HCT116 (cell line): ENCODE measurements around the gene TENM4. TPM values are rescaled to one million over a fixed set of nuclear protein-coding genes. Genes with fewer than 3 reads are reported as not detected.

Experiments used
- ATAC-seq: fragments of 200-7000 bp; cut with Tn5 transposase; 2 replicates; pipeline ENCODE4 v1.9.1; 2020; ENCODE audit warnings: mild to moderate bottlenecking, moderate library complexity
- BruUV-seq: library from RNA; stranded (reverse); fragments of 400-500 nt; replicated peaks from 2 replicates; lab custom pipeline; 2021; lab: Mats Ljungman, UMichigan
- CTCF ChIA-PET: fragments of 300-600 bp; sonication (Branson Sonifier 250); formaldehyde crosslinking; loops from one replicate; lab custom pipeline; 2021; ENCODE audit warnings: antibody characterized with exemption; lab: Charles Lee
- POLR2A ChIA-PET: fragments of 300-600, 350-600 bp; sonication (Branson Sonifier 250); formaldehyde crosslinking; loops from one replicate; lab custom pipeline; 2021; ENCODE audit warnings: antibody characterized with exemption; lab: Charles Lee
- RAD21 ChIA-PET, 2 experiments: fragments of 300-600 bp; sonication (Branson Sonifier 250); formaldehyde crosslinking; loops; one replicate each; lab custom pipeline; 2023; ENCODE audit warnings: low total read pairs in 2 of 2; ENCODE audit not compliant: uncharacterized antibody in 2 of 2, unreplicated experiment in 2 of 2, low non-redundant PET in 1 of 2; lab: Charles Lee
- DNase-seq: peaks from one replicate; pipeline ENCODE4 v3.0.0-alpha.2; 2010; ENCODE audit warnings: low read depth, low spot score
- H2AFZ ChIP-seq: fragments of 200-600 bp; shearing (Covaris generic), sonication (generic); 2 replicates; pipeline ENCODE4 v1.6.1; 2017; ENCODE audit warnings: low read depth, mixed run types, mixed read lengths, antibody characterized with exemption, low read length; ENCODE audit not compliant: poor library complexity, severe bottlenecking
- H3K27ac ChIP-seq: 2 replicates; pipeline ENCODE4 v1.5.1; 2012; ENCODE audit warnings: low read depth, low read length
- H3K27me3 ChIP-seq: fragments of 200-600 bp; sonication (generic); 2 replicates; pipeline ENCODE4 v1.6.1; 2016; ENCODE audit warnings: mixed run types, low read length, mixed read lengths; ENCODE audit not compliant: insufficient read depth
- H3K36me3 ChIP-seq, 2 experiments: fragments of 200-500 bp in 1 of 2; fragments of 200-600 bp in 1 of 2; sonication (Bioruptor generic) in 1 of 2; sonication (generic) in 1 of 2; 2 replicates each; pipeline versions ENCODE4 v1.5.1 to v1.6.1; 2014 to 2016; ENCODE audit warnings: low read length in 2 of 2, inconsistent platforms in 1 of 2, mixed read lengths in 1 of 2, mixed run types in 1 of 2; ENCODE audit not compliant: insufficient read depth in 2 of 2, control insufficient read depth in 1 of 2
- H3K4me1 ChIP-seq, 2 experiments: fragments of 200-600 bp in 1 of 2; sonication (generic) in 1 of 2; 2 replicates each; pipeline versions ENCODE4 v1.5.1 to v1.6.1; 2012 to 2017; ENCODE audit warnings: low read length in 2 of 2, inconsistent platforms in 1 of 2, mild to moderate bottlenecking in 1 of 2, mixed read lengths in 1 of 2, mixed run types in 1 of 2, moderate library complexity in 1 of 2; ENCODE audit not compliant: insufficient read depth in 2 of 2, control insufficient read depth in 1 of 2
- H3K4me2 ChIP-seq: fragments of 200-600 bp; sonication (generic); 2 replicates; pipeline ENCODE4 v1.6.1; 2017; ENCODE audit warnings: mixed run types, low read length, mixed read lengths
- H3K4me3 ChIP-seq, 2 experiments: fragments of 200-600 bp in 1 of 2; sonication (generic) in 1 of 2; replicated peaks in 1 of 2; 2 replicates each; pipeline ENCODE4 v1.5.1; 2011 to 2016; ENCODE audit warnings: low read length in 2 of 2, control low read depth in 1 of 2, low read depth in 1 of 2, mild to moderate bottlenecking in 1 of 2, mixed read lengths in 1 of 2, mixed run types in 1 of 2
- H3K79me2 ChIP-seq: fragments of 200-600 bp; sonication (generic); 2 replicates; pipeline ENCODE4 v1.6.1; 2017; ENCODE audit warnings: mild to moderate bottlenecking, mixed run types, low read length, moderate library complexity, mixed read lengths; ENCODE audit not compliant: insufficient read depth
- H3K9ac ChIP-seq: fragments of 200-600 bp; sonication (generic); 2 replicates; pipeline ENCODE4 v1.6.1; 2016; ENCODE audit warnings: low read length, mixed read lengths
- H3K9me2 ChIP-seq: fragments of 200-600 bp; sonication (generic), shearing (Covaris generic); 2 replicates; pipeline ENCODE4 v1.6.1; 2017; ENCODE audit warnings: mixed run types, mild to moderate bottlenecking, moderate library complexity; ENCODE audit not compliant: insufficient read depth
- H3K9me3 ChIP-seq, 2 experiments: fragments of 200-500 bp in 1 of 2; fragments of 200-600 bp in 1 of 2; sonication (Bioruptor generic) in 1 of 2; sonication (generic) in 1 of 2; 2 replicates each; pipeline ENCODE4 v1.6.1; 2014 to 2017; ENCODE audit warnings: low read length in 2 of 2, mixed read lengths in 2 of 2, inconsistent platforms in 1 of 2, low read depth in 1 of 2, mild to moderate bottlenecking in 1 of 2, mixed run types in 1 of 2, moderate library complexity in 1 of 2; ENCODE audit not compliant: control insufficient read depth in 1 of 2, insufficient read depth in 1 of 2
- H4K20me1 ChIP-seq: fragments of 200-600 bp; sonication (generic), shearing (Covaris generic); 2 replicates; pipeline ENCODE4 v1.6.1; 2017; ENCODE audit warnings: mixed run types, mild to moderate bottlenecking, moderate library complexity; ENCODE audit not compliant: insufficient read depth
- EGR1 ChIP-seq: IDR thresholded peaks from 2 replicates; pipeline ENCODE4 v1.6.1; 2012; ENCODE audit warnings: low read depth
- ELF1 ChIP-seq: IDR thresholded peaks from 2 replicates; pipeline ENCODE4 v1.6.1; 2012; ENCODE audit warnings: low read depth, borderline replicate concordance
- EZH2 ChIP-seq: fragments of 200-600 bp; sonication (generic); IDR thresholded peaks from 2 replicates; pipeline ENCODE4 v1.6.1; 2017; ENCODE audit warnings: antibody characterized with exemption, mixed run types
- POLR2A ChIP-seq: IDR thresholded peaks from 2 replicates; pipeline ENCODE4 v1.7.0; 2011; ENCODE audit warnings: borderline replicate concordance; ENCODE audit not compliant: insufficient read depth, insufficient read length; ENCODE audit errors: extremely low read depth
- POLR2AphosphoS5 ChIP-seq: IDR thresholded peaks from 2 replicates; pipeline ENCODE4 v1.6.1; 2011; ENCODE audit warnings: mild to moderate bottlenecking, low read depth, low read length, moderate library complexity
- SIN3A ChIP-seq: IDR thresholded peaks from 2 replicates; pipeline ENCODE4 v1.6.1; 2012; ENCODE audit warnings: low read depth
- SRF ChIP-seq: IDR thresholded peaks from 2 replicates; pipeline ENCODE4 v1.6.1; 2012; ENCODE audit warnings: low read depth
- YY1 ChIP-seq: IDR thresholded peaks from 2 replicates; pipeline ENCODE4 v1.6.1; 2011; ENCODE audit warnings: low read length, low read depth, moderate library complexity, mild to moderate bottlenecking; ENCODE audit not compliant: insufficient replicate concordance; ENCODE audit errors: extremely low read depth
- ZFX ChIP-seq: fragments of 450-650 bp; IDR thresholded peaks from 2 replicates; pipeline ENCODE4 v1.6.1; 2017
- intact Hi-C: fragments of 100-400 bp; cut with micrococcal nuclease; formaldehyde crosslinking; loops from 2 replicates; pipeline ENCODE4 v1.10.0; 2022
- total RNA-seq: library from RNA; stranded (reverse); gene quantifications from one replicate; pipeline ENCODE4 v1.2.1, GENCODE V29; 2021; ENCODE audit not compliant: unreplicated experiment
- TF ChIP-seq, protein P1 (sequence below): IDR thresholded peaks from 2 replicates; pipeline ENCODE4 v1.6.1; 2011; ENCODE audit warnings: mild to moderate bottlenecking, low read length, moderate library complexity; ENCODE audit not compliant: insufficient replicate concordance; ENCODE audit errors: extremely low read depth
- TF ChIP-seq, protein P2 (sequence below), 3 experiments: fragments of 200-600 bp in 1 of 3; sonication (generic) in 1 of 3; IDR thresholded peaks in 2 of 3; conservative IDR thresholded peaks in 1 of 3; 2 replicates each; pipeline ENCODE4 v1.5.1; 2012 to 2017; ENCODE audit warnings: low read depth in 2 of 3, low read length in 2 of 3, antibody characterized with exemption in 1 of 3, borderline replicate concordance in 1 of 3, control low read depth in 1 of 3, mild to moderate bottlenecking in 1 of 3, mixed read lengths in 1 of 3, mixed run types in 1 of 3, moderate library complexity in 1 of 3; ENCODE audit not compliant: insufficient read depth in 1 of 3

Gene TENM4
- total RNA-seq, 1 experiment from 2014 or later, result 0.05 TPM

DNA sequence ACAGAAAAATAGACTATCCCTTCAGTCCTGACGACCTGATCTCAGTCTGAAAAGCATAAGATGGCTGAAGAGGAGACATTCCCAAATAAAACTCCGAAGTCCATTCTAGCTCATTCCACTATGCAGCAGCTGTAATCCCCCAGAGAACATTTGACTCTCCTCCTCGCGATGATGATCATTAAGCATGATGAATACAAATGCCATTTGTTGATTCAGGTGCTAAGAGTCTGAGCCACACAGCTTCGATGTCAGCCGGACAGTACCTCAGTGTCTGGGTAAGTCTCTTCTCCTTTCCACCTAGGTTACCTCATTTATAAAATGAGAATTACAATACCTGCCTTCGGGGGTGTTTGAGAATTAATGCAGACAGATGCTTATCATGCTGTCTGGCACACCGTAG lies 94.8 kb downstream of the TENM4 start:
- BruUV-seq, result no TSS peak
- Histone ChIP-seq H3K9me3 (no peaks in the 10 kb centered on the region), H3K27me3 (peaks cover 18% of the 10 kb centered on the region), H3K4me2 (no peak overlapping the region), H3K4me1 (no peaks in the 10 kb centered on the region), H2AFZ (no peak overlapping the region), H3K9ac (no peak overlapping the region), H3K27ac (no peak overlapping the region), H3K4me3 (no peak overlapping the region)
- ATAC-seq, result no peak
- ChIA-PET CTCF (no interaction called here), RAD21 (no interaction called here)
- no peak for DNase-seq
- TF ChIP-seq SRF (no peak), ZFX (no peak), SIN3A (no peak), EGR1 (no peak), ELF1 (no peak)
- TF ChIP-seq, protein P1, sequence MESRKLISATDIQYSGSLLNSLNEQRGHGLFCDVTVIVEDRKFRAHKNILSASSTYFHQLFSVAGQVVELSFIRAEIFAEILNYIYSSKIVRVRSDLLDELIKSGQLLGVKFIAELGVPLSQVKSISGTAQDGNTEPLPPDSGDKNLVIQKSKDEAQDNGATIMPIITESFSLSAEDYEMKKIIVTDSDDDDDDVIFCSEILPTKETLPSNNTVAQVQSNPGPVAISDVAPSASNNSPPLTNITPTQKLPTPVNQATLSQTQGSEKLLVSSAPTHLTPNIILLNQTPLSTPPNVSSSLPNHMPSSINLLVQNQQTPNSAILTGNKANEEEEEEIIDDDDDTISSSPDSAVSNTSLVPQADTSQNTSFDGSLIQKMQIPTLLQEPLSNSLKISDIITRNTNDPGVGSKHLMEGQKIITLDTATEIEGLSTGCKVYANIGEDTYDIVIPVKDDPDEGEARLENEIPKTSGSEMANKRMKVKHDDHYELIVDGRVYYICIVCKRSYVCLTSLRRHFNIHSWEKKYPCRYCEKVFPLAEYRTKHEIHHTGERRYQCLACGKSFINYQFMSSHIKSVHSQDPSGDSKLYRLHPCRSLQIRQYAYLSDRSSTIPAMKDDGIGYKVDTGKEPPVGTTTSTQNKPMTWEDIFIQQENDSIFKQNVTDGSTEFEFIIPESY, result no peak
- TF ChIP-seq, all 23 proteins: peak for 0
- Histone ChIP-seq H3K36me3 (no peaks in the 10 kb centered on the region), H3K79me2 (no peaks in the 10 kb centered on the region), H3K9me2 (no peaks in the 10 kb centered on the region), H4K20me1 (no peaks in the 10 kb centered on the region)
- intact Hi-C loops, result no loop called here
- POLR2A ChIA-PET, result no interaction called here

DNA sequence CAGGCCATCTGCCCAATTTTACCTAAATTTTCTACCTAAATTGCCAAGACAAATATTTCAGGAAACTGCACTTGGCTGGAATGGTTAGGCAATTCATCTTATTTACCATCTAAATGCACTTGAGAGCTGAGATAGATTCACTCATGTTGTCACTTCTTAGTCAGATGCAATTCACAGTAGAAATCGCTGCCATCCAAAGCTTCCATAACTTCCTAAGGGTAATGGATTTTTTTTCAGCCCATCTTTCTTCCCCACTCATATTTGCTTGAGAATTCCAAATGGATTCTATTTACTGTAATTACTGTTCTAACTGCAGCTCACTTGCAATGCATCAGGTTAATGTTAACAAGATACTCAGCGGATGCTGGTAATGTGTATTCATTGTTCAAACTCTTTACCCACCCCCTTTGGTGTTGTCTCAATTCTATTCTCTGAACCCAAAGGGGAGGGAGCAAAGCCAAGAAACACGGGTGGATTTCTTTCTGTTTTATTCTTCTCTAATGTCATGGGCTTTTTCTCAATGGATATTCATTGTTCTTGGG lies 96.0 kb downstream of the TENM4 start:
- no peak for ATAC-seq
- Histone ChIP-seq H3K4me2 (no peak overlapping the region), H3K27ac (no peak overlapping the region), H3K4me3 (no peak overlapping the region), H3K36me3 (no peaks in the 10 kb centered on the region), H4K20me1 (no peaks in the 10 kb centered on the region), H3K79me2 (no peaks in the 10 kb centered on the region), H3K9ac (no peak overlapping the region), H2AFZ (no peak overlapping the region), H3K27me3 (peaks cover 18% of the 10 kb centered on the region), H3K9me2 (no peaks in the 10 kb centered on the region), H3K4me1 (no peaks in the 10 kb centered on the region), H3K9me3 (no peaks in the 10 kb centered on the region)
- ChIA-PET RAD21 (no interaction called here), CTCF (no interaction called here), POLR2A (no interaction called here)
- no peak for DNase-seq
- no TSS peak for BruUV-seq
- TF ChIP-seq EZH2, result no peak
- TF ChIP-seq POLR2AphosphoS5, result no peak
- TF ChIP-seq SRF, result no peak
- TF ChIP-seq YY1, result no peak
- TF ChIP-seq POLR2A, result no peak
- TF ChIP-seq, protein P2, sequence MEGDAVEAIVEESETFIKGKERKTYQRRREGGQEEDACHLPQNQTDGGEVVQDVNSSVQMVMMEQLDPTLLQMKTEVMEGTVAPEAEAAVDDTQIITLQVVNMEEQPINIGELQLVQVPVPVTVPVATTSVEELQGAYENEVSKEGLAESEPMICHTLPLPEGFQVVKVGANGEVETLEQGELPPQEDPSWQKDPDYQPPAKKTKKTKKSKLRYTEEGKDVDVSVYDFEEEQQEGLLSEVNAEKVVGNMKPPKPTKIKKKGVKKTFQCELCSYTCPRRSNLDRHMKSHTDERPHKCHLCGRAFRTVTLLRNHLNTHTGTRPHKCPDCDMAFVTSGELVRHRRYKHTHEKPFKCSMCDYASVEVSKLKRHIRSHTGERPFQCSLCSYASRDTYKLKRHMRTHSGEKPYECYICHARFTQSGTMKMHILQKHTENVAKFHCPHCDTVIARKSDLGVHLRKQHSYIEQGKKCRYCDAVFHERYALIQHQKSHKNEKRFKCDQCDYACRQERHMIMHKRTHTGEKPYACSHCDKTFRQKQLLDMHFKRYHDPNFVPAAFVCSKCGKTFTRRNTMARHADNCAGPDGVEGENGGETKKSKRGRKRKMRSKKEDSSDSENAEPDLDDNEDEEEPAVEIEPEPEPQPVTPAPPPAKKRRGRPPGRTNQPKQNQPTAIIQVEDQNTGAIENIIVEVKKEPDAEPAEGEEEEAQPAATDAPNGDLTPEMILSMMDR (IDR thresholded peaks at IDR 0.05 in 2 of 3, conservative IDR thresholded peaks at IDR 0.05 in 1 of 3; ENCODE audit: borderline replicate concordance in 1 of 3, insufficient read depth in 1 of 3, low read depth in 2 of 3, low read length in 2 of 3), result no peak
- intact Hi-C loops, result no loop called here
